GM19351 (cell line): Measurements from ENCODE around the gene CNGB1.
"Not testable (repeated sequence)": the region's sequence is repeated elsewhere in the genome, so short reads cannot be mapped to it uniquely, and the experiment has no call there.

Experiments used
- ATAC-seq: cut with Tn5 transposase; IDR thresholded peaks from one replicate; pipeline ENCODE4 v1.9.1; 2021; ENCODE audit warnings: mild to moderate bottlenecking, moderate library complexity; ENCODE audit not compliant: unreplicated experiment

The CNGB1 gene

DNA sequence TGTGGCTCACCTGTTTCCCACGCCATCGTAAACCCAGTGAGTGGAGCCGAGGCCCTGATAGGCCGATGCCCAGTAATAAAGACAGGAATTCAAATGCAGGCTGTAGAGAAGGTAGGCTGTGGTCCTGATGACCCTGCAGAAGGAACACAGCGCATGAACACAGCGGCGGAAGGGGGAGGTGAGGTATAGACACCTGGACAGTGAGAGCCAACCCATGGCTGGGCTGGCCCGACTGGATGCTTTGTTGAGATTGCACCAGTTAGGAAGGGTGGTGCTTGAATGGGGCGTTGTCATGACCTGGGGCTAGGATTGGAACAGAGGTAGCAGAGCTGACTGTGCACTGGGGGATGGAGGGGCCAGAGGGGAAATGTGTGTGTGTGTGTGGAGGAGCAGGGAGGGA lies 59.2 kb downstream of the CNGB1 start:
- ATAC-seq = no peak

GRCh38 chr16:57910696-57911095 lies 60.2 kb downstream of the CNGB1 start:
- no peak for ATAC-seq

DNA sequence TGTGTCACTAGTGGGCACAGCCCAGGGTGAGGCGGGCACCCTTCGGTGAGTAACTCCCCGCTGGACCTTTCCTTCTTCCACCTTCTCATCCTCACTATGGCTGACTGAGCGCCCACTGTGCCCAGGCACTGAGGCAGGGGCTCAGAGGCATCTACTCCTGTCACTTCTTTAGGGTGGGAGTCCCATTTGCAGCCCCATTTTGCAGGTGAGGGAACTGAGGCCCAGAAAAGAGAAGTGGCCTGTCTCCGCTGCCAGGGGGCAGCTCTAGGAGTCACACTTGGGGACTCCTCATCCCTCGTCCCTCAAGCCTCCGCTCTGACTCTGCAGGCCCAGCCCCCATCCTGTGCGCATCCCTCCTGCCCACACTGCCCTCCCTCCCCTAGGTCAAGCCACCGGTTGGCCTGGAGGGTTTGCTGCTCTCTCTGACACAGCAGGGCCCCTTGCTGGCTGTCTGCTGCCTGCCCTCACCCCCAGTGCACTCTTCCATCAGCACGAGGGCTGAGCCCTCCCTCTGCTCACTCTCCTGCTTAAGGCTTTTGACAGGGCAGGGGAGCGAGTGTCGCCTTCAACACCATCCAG lies 62.4 kb downstream of the CNGB1 start:
- ATAC-seq = no peak

GRCh38 chr16:57906382-57907316 lies 64.3 kb downstream of the CNGB1 start:
- ATAC-seq = no peak

DNA sequence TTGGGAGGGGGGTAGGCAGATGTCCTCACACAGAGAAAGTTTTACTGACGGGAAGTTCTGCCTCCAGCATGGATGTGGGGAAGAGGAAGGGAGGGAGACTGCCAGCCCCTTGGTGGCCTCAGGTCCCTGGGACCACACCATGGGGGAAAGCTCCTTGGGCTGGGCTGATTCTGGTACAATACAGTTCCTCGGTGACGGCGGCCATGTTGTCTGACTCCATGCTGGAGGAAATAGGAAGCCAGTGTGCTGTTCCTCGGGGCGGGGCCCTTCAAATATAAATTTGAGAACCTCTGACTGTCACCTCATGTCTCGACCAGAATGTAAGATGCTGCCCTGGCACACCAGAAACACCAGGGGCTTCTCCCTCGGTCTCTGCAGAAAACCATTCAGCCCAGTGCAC lies 66.8 kb downstream of the CNGB1 start:
- no peak for ATAC-seq

- ATAC-seq = no peak
Observed at GRCh38 chr16:57903656-57904055, 67.3 kb downstream of the CNGB1 start.

GRCh38 chr16:57901480-57902069 lies 69.4 kb downstream of the CNGB1 start:
- no peak for ATAC-seq

DNA sequence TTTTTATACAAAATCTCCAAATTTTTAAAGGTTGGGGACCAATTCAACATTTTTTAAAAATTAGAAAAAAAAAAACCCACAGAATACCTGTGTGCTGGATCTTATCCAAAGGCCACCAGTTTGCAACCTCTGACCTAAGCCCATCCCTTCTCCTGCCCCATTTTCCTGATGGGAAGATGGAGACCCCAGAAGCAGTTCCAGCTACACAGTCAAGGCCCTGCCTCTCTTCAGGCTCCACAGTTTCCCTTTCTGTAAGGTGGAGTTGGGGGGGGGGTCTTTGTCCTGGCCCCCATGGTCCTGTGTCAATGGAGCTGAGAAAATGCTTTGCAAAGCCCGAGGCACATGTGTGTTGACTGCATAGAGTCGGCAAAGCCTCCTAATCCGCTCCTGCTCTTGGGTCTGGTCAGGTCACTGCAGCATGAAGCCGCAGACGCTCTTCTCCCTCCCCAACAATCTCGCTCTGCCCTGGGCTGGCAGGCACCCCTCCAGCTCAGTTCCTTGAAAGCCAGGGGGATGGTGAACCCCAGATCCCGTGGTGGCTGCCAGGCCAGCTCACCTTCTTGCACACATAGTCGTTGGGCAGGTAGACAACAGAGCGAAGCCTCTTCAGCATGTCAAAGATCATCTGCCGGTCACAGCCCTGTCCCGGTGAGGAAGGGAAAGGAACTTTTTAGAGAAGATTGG lies 70.0 kb downstream of the CNGB1 start:
- no peak for ATAC-seq

- no peak for ATAC-seq
Observed at GRCh38 chr16:57899771-57900661, 70.9 kb downstream of the CNGB1 start.

- no peak for ATAC-seq
Observed at GRCh38 chr16:57898961-57899360, 72.0 kb downstream of the CNGB1 start.

- no peak for ATAC-seq
Observed at GRCh38 chr16:57897996-57898395, 72.9 kb downstream of the CNGB1 start.

DNA sequence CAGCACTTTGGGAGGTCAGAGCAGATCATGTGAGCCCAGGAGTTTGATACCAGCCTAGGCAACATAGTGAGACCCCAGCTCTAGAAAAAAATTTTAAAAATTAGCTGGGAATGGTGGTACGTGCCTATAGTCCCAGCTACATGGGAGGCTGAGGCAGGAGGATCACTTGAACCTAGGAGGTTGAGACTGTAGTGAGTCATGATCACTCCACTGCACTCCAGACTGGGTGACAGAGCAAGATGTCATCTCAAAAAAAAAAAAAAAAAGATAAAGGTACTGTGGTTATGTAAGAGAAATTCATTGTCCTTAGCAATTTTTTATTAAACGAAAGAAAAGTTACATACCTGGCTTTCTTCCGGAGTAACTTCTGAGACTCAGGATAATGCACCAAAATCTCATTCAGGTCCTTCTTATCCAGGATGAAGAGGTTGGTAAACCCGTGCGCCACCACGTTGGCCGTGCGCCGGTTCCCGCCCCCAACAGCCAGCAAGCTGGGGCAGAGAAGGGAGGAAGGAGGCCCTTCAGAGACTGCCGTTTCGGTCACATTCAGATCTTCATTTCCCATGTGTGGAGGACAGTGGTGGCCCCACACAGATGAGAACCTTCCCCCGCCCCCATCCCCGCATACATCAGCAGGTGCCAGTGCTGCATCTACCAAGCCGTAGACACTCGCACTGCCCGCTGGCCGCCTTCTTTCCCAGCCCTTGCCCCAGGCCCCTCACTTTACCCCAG lies 73.7 kb downstream of the CNGB1 start:
- no peak for ATAC-seq

GRCh38 chr16:57895081-57895547 lies 75.8 kb downstream of the CNGB1 start:
- ATAC-seq = not testable (repeated sequence)

- ATAC-seq = no peak
Observed at GRCh38 chr16:57894390-57895080, 76.4 kb downstream of the CNGB1 start.

DNA sequence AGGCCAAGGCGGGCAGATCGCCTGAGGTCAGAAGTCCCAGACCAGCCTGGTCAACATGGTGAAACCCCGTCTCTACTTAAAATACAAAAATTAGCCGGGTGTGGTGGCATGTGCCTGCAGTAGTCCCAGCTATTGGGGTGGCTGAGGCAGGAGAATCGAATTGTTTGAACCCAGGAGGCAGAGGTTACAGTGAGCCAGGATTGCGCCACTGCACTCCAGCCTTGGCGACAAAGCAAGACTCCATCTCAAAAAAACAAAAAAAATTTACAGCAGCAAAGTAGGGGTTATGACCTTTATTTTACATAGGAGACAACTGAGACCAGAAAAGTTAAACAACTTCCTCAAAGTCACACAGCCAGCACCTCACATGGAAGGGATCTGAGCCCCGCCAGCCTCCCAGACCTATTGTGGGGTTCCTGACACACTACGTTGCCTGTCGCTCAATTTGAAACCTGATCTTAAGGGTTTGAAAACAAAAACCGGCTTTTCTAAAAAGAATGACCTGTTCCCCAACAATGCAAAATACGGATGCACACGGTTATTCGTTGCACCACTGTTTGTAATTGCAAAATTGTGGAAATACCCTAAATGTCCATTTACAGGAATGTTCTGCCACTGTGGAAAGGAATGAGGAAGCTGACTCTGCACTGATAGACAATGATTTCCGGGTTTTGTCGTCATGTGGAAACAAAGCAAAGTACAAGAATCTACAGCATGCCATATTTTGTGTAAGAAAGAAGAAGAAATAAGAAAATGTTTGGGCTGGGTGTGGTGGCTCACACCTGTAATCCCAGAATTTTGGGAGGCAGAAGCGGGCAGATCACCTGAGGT lies 77.2 kb downstream of the CNGB1 start:
- ATAC-seq = no peak

GRCh38 chr16:57893217-57893558 lies 77.7 kb downstream of the CNGB1 start:
- ATAC-seq = no peak

DNA sequence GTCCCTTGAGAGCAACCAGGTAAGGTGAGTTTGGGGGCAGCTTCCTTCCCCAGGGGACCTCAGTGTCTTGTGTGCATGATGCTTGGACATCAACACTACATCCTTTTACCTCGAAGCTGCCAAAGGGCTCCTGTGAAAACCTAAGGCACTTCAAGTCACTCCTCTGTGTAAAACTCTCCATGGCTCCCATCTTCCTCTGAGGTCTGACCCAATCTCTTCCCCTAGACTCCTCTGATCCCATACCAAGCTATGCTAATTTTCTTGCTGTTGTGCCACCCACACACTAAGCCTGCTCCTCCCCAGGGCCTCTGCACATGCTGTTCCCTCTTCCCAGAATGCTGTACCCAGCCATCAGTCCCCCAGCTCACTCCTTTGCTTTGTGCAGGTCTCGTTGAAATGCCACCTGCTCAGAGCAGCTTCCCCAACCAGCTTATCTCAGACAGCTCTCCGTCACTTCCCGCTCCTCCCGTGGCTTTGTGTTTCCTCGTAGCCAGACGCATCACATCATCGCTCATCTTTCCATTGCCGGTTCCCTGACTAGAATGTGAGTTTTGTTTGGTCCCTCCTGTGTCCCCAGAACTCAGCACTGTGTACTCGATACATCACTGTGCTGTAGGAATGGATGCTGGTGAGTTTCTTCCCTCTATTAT lies 78.4 kb downstream of the CNGB1 start:
- ATAC-seq = no peak

- ATAC-seq = no peak
Observed at GRCh38 chr16:57892041-57892440, 78.9 kb downstream of the CNGB1 start.
